Natural killer cell treated with Interleukin-12 subunit alpha and Interleukin-12 subunit beta and Interleukin-15 and Interleukin-18, amount 100 ng/mL, for 72 hours (primary cell): Measurements from ENCODE around the gene WDR11. TPM values are rescaled to one million over a fixed set of nuclear protein-coding genes. Genes with fewer than 3 reads are reported as not detected.

ENCODE experiments used
- ATAC-seq, 2 donors: fragments of 150-1000 bp; cut with Tn5 transposase in 1 of 2; sonication (Bioruptor Pico), chemical (Tn5 transposase) in 1 of 2; 2 replicates each; pipeline ENCODE4 v1.10.0; 2021
- DNase-seq: peaks from one replicate; pipeline ENCODE4 v3.0.0; 2022; ENCODE audit warnings: low spot score
- H3K27ac Mint-ChIP-seq, 2 donors: 1 replicate in 1 of 2; 2 replicates in 1 of 2; pipeline ENCODE4 v1.8.0; 2022; ENCODE audit warnings: mixed read lengths in 2 of 2, mild to moderate bottlenecking in 1 of 2, moderate library complexity in 1 of 2
- H3K27me3 Mint-ChIP-seq, 2 donors: 1 replicate in 1 of 2; 2 replicates in 1 of 2; pipeline ENCODE4 v1.8.0; 2022; ENCODE audit warnings: mixed read lengths in 2 of 2
- H3K36me3 Mint-ChIP-seq: one replicate; pipeline ENCODE4 v1.8.0; 2022; ENCODE audit warnings: mixed read lengths
- H3K4me1 Mint-ChIP-seq, 2 donors: 1 replicate in 1 of 2; 2 replicates in 1 of 2; pipeline ENCODE4 v1.8.0; 2022; ENCODE audit warnings: low read depth in 2 of 2, mixed read lengths in 2 of 2, mild to moderate bottlenecking in 1 of 2
- H3K4me3 Mint-ChIP-seq: one replicate; pipeline ENCODE4 v1.8.0; 2022; ENCODE audit warnings: mixed read lengths
- H3K9me3 Mint-ChIP-seq: 2 replicates; pipeline ENCODE4 v1.8.0; 2022; ENCODE audit warnings: mixed read lengths
- total RNA-seq, 2 donors: library from RNA; stranded (reverse); gene quantifications; one replicate each; pipeline ENCODE4 v1.2.3, GENCODE V29; 2022

The WDR11 gene, protein sequence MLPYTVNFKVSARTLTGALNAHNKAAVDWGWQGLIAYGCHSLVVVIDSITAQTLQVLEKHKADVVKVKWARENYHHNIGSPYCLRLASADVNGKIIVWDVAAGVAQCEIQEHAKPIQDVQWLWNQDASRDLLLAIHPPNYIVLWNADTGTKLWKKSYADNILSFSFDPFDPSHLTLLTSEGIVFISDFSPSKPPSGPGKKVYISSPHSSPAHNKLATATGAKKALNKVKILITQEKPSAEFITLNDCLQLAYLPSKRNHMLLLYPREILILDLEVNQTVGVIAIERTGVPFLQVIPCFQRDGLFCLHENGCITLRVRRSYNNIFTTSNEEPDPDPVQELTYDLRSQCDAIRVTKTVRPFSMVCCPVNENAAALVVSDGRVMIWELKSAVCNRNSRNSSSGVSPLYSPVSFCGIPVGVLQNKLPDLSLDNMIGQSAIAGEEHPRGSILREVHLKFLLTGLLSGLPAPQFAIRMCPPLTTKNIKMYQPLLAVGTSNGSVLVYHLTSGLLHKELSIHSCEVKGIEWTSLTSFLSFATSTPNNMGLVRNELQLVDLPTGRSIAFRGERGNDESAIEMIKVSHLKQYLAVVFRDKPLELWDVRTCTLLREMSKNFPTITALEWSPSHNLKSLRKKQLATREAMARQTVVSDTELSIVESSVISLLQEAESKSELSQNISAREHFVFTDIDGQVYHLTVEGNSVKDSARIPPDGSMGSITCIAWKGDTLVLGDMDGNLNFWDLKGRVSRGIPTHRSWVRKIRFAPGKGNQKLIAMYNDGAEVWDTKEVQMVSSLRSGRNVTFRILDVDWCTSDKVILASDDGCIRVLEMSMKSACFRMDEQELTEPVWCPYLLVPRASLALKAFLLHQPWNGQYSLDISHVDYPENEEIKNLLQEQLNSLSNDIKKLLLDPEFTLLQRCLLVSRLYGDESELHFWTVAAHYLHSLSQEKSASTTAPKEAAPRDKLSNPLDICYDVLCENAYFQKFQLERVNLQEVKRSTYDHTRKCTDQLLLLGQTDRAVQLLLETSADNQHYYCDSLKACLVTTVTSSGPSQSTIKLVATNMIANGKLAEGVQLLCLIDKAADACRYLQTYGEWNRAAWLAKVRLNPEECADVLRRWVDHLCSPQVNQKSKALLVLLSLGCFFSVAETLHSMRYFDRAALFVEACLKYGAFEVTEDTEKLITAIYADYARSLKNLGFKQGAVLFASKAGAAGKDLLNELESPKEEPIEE
- 10 to 100 TPM; 72.5 to 73.1 TPM for total RNA-seq

DNA sequence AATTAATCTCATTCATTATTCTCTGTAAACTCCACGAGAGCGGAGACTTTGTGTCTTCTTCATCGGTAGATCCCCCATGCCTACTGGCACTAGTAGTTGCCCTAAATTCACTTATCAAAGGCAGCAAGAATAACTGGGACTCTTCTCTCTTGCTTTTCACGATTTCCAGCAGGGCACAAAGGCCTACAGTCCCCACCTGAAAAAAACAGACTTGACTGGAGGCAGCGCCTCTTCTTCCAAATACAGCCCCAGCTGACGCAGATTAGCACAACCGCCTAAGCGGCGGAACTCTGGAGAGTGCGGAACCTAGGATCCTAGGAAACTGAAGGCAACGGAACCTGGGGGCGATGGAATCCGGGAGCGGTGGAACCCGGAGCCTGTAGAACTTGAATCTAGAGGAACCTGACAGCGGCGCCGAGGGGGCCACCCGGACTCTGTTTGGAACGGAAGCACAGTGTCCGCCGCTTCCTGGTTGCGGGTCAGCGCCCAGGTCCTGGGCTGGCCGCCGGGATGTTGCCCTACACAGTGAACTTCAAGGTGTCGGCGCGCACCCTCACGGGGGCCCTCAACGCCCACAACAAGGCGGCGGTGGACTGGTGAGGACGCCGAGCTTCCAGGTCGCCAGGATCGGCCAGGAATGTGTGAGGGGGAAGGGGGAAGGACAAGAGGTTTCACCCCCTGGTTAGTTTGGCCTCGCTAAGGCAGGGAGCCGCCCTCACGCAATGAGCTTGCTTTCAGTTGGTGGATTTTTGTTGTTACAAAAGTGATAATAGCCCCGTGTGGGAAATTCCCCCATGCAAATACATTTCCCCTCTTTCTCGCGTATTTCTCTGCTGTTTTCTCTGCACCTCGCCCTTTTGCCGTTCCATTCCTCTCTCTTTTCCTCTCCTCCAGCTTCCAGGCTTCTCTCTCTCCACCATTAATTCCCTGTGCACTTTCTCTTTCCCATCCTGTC, at the start of gene WDR11:
Gene WDR11 (plus strand): TSS at position 452 of the 955 bp plus-strand sequence. CDS start 59 bp downstream, at position 511.
- ATAC-seq (peak; percentile 97 to 98), DNase-seq (peak; percentile 88)
- no peaks in the 10 kb centered on the region for H3K9me3 Mint-ChIP-seq
- peaks cover 15% of the 10 kb centered on the region for H3K36me3 Mint-ChIP-seq
- no peaks in the 10 kb centered on the region for H3K27me3 Mint-ChIP-seq
- peak within 1 kb of the TSS; percentile 86 to 94 for H3K27ac Mint-ChIP-seq
- H3K4me3 Mint-ChIP-seq = peak within 1 kb of the TSS; percentile 96
- peaks cover 27 to 46% of the 10 kb centered on the region in 2 donors for H3K4me1 Mint-ChIP-seq

DNA sequence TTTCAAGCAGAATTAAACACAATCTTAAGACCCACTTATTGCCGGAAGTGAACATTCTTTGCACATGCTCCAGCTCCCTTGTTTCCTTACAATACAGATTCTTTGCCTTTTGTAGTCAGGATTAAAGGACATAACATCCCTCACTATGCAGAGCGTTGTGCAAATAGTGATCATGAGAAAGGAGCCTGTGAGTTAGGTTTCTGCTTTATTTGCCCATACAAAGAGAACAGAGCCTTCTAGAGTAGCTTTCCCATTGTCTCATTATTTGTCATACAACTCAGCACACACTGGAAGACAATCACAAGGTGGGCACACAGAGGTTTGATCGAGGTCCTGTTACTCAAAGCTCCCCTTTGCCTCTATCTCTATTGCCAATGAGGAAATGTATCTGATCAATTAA, 48.2 kb upstream of the WDR11 start:
- H3K9me3 Mint-ChIP-seq = no peaks in the 10 kb centered on the region
- no peaks in the 10 kb centered on the region for H3K4me1 Mint-ChIP-seq
- H3K4me3 Mint-ChIP-seq = no peak overlapping the region
- ATAC-seq = no peak
- H3K36me3 Mint-ChIP-seq = no peaks in the 10 kb centered on the region
- H3K27ac Mint-ChIP-seq = no peak overlapping the region
- DNase-seq = no peak
- H3K27me3 Mint-ChIP-seq = peaks cover 2 to 4% of the 10 kb centered on the region in 2 donors

DNA sequence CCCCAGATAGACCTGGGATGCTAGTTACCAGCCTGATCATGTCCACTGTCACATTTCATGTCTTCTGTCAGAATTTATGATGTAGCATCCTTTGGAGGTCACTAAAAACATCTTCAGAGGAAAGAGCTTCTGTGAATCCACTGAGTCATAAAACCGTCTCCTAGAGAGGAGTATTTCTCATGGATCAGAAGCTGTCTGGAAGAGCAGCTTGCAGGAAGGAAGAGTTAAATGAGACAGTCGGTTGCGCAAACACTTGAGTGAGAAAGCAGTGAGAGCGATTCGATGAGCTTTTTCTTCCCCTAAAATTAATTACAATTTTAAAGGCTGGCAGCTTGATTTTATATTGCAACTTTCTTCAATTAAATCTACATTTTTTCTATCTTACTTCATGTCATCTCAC, 47.2 kb upstream of the WDR11 start:
- no peak overlapping the region for H3K27ac Mint-ChIP-seq
- no peaks in the 10 kb centered on the region for H3K36me3 Mint-ChIP-seq
- H3K4me3 Mint-ChIP-seq = no peak overlapping the region
- ATAC-seq = no peak
- peaks cover 4 to 10% of the 10 kb centered on the region in 2 donors for H3K27me3 Mint-ChIP-seq
- H3K9me3 Mint-ChIP-seq = no peaks in the 10 kb centered on the region
- DNase-seq = no peak
- no peaks in the 10 kb centered on the region for H3K4me1 Mint-ChIP-seq

DNA sequence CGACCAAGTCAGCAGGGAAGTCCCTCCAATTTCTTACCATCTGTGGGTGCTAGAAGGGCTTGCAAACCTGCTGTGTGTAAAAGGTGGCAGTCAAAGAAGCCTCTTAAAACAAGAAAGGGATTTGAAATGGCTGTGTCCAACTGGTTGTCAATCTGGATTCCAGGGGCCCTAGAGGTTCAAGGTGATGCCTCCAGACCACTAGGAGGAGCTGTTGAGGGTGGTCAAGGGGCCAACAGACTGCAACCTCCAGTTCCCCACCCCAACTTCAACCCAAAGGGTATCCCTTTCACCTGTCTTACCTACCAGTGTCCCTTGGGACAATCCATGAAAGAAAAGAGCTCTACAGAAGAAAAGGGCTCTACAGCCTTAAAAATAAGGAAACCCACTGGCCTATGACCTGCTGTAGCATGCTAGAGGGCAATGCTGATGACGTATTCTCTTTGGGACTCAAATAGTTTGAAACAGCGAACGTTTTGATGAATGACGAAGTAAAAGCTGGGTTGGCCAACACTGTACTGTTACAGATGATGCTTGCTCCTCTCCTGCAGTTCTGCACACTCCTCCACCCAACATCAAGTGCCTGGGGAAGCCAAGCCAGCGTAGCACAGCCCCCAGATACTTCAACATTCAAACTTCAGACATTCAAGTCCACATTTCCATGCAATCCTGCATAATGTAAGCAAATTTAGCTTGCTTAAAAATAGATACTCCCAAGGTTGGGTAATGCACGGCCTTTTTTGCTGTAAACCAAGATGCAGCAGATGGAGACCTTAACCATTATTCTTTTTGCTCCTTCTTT, 45.9 kb upstream of the WDR11 start:
- peaks cover 9 to 18% of the 10 kb centered on the region in 2 donors for H3K27me3 Mint-ChIP-seq
- no peaks in the 10 kb centered on the region for H3K36me3 Mint-ChIP-seq
- H3K4me1 Mint-ChIP-seq = no peaks in the 10 kb centered on the region
- no peak overlapping the region for H3K27ac Mint-ChIP-seq
- no peak for ATAC-seq
- DNase-seq = no peak
- H3K9me3 Mint-ChIP-seq = no peaks in the 10 kb centered on the region
- no peak overlapping the region for H3K4me3 Mint-ChIP-seq

DNA sequence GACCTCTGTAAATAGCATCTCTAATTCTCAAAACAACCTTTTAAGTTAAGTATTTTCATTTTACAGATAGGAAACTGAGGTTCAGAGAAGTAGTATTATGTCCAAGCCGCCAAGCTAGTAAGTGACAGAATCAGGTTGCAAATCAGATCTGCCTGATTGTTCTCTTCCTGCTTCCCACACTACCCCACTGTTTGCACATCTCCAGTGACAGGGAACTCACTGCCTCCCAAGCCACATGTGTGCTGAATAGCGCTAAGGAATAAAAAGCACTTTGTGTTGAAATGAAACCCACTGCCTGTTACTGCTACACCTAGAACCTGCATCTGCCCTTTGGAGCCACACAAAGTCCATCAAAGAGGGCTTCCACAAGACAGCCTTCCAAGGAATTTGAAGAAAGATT, 45.1 kb upstream of the WDR11 start:
- no peaks in the 10 kb centered on the region for H3K36me3 Mint-ChIP-seq
- DNase-seq = no peak

DNA sequence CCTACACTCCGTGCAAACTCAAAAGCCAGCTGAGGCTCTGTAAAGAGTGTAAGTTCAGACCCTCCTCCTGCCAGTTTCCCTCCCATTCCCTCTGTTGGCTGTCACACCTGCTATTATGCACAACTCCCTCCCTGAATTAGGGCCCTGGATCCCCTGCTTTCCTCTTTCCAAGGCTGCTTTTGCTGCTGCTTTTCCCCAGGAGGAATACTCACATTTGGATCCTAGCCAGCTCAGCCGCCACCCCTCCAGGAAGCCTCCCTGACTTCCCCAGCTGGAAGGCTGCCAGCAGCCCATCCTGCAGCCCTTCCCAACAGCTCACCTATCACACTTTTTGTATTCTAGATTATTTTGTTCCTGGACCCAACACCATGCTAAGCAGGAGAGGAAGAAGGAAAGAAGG, 40.9 kb upstream of the WDR11 start:
- Mint-ChIP-seq H3K4me1 (no peaks in the 10 kb centered on the region), H3K27me3 (peaks cover 30 to 60% of the 10 kb centered on the region in 2 donors), H3K4me3 (no peak overlapping the region), H3K9me3 (no peaks in the 10 kb centered on the region), H3K36me3 (peaks cover 5% of the 10 kb centered on the region), H3K27ac (no peak overlapping the region)
- DNase-seq = no peak
- no peak for ATAC-seq

More for the DNA sequence above, 45.1 kb upstream of the WDR11 start:
- no peaks in the 10 kb centered on the region for H3K9me3 Mint-ChIP-seq
- ATAC-seq = no peak
- peaks cover 15 to 27% of the 10 kb centered on the region in 2 donors for H3K27me3 Mint-ChIP-seq
- no peak overlapping the region for H3K4me3 Mint-ChIP-seq
- no peak overlapping the region for H3K27ac Mint-ChIP-seq
- no peaks in the 10 kb centered on the region for H3K4me1 Mint-ChIP-seq

DNA sequence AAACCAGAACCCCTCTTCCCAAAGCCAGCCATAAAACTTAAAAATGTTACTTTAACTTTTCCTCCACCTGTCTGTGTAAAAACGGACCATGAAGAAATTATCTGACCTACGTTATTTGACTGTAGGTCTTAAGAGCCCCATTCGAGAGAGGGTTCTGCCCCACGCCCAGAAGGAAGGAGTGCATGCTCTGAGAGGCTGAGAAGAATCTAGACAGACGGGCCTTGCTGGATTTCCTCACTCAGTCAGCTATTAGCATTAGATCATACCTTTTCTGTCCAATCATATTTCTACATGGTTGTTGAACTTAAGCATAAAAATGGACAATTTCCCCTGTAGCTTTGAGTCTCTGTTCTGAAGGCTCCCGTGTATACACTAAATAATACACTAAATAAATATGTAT, 38.1 kb upstream of the WDR11 start:
- no peak for ATAC-seq
- Mint-ChIP-seq H3K4me3 (no peak overlapping the region), H3K27me3 (peaks cover 38 to 74% of the 10 kb centered on the region in 2 donors), H3K27ac (no peak overlapping the region), H3K4me1 (no peaks in the 10 kb centered on the region), H3K36me3 (peaks cover 5% of the 10 kb centered on the region), H3K9me3 (no peaks in the 10 kb centered on the region)
- no peak for DNase-seq

DNA sequence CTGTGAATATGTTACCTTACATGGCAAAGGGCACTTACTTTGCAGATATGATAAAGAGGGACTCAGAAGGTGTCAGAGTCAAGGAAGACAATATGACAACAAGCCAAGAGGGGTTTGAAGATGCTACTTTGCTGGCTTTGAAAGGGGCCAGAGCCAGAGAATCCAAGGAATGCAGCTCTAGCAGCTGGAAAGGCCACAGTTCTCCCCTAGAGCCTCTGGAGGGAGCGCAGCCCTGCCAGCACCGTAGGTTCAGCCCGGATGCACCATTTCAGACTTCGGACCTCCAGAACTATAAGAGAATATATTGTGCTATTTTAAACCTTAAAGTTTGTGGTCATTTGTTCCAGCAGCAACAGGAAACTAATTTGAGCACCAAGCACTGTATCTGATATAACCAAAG, 32.9 kb upstream of the WDR11 start:
- DNase-seq (no peak), ATAC-seq (no peak)
- Mint-ChIP-seq H3K9me3 (no peaks in the 10 kb centered on the region), H3K36me3 (peaks cover 5% of the 10 kb centered on the region), H3K27ac (no peak overlapping the region), H3K4me3 (no peak overlapping the region), H3K4me1 (no peaks in the 10 kb centered on the region), H3K27me3 (peaks cover 33 to 51% of the 10 kb centered on the region in 2 donors)

DNA sequence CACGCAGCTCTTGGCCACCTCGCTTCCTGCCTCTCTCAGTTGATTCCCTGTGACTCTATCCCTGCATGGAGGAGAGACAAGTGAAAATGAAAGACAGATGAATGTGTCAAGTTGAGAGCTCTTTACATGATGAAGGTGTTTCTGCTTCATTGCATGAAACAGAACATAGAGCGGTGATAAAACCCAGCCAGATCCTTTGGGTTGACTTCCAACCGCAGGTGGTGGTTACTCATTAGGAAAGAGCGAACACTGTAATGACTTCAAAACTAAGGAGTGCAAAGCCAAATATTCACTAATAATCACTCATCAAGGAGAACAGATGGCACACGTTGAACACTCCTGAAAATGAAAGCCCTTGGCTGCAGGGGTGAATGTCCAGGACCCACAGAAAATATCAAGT, 31.8 kb upstream of the WDR11 start:
- Mint-ChIP-seq H3K9me3 (no peaks in the 10 kb centered on the region), H3K4me1 (no peaks in the 10 kb centered on the region), H3K36me3 (peaks cover 5% of the 10 kb centered on the region), H3K27me3 (peaks cover 29 to 42% of the 10 kb centered on the region in 2 donors), H3K27ac (no peak overlapping the region), H3K4me3 (no peak overlapping the region)
- DNase-seq = no peak
- no peak for ATAC-seq

DNA sequence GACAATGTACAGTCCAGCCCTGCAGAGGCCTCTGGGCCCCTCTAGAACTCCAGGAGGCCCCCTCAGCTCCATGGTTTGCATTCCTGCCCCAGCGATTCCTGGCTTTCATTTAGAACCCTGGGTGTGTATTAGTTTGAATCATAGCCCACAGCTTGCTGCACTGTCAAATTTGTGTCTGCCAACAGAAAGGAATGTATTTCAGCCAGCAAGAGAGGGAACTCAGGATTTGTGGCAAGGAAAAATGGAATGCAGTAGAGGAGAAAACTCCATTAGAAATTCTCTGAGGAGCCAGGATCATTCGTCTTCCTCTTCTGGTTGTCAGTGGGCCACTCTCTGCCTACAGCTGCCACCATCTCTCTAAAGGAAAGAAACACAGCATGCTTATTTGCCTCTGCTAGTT, 27.9 kb upstream of the WDR11 start:
- no peaks in the 10 kb centered on the region for H3K36me3 Mint-ChIP-seq
- no peak overlapping the region for H3K4me3 Mint-ChIP-seq
- ATAC-seq (no peak), DNase-seq (no peak)
- H3K27me3 Mint-ChIP-seq = peaks cover 13 to 14% of the 10 kb centered on the region in 2 donors
- H3K27ac Mint-ChIP-seq = no peak overlapping the region
- H3K4me1 Mint-ChIP-seq = no peaks in the 10 kb centered on the region
- H3K9me3 Mint-ChIP-seq = no peaks in the 10 kb centered on the region

DNA sequence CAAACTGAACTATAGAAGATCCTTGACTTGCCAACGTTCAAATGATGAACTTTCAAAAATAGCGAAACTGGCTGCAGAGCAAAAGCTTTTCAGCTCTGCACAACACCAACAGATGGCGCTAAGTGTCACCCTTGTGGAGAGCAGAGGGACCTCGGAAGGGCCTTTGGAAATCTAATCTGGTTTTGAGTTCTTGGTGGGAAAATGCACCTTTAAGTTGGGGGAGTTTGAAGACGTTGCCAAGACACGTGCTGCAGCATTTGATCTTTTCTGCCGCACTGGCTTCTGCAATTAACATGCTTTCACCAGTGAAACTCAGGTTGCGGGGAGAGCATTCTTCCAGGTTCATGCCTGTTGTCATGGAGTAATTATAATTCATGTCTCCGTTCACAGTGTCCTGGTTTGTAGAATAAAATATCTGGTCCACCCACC, 26.3 kb upstream of the WDR11 start:
- no peak overlapping the region for H3K4me3 Mint-ChIP-seq
- no peak overlapping the region for H3K27ac Mint-ChIP-seq
- no peaks in the 10 kb centered on the region for H3K4me1 Mint-ChIP-seq
- H3K36me3 Mint-ChIP-seq = no peaks in the 10 kb centered on the region
- ATAC-seq = no peak
- no peaks in the 10 kb centered on the region for H3K9me3 Mint-ChIP-seq
- H3K27me3 Mint-ChIP-seq = peaks cover 6 to 7% of the 10 kb centered on the region in 2 donors
- no peak for DNase-seq
